CD4-positive, alpha-beta T cell treated with Interleukin-6 for 4 hours (primary cell): ENCODE data around the gene RFX3.

ENCODE experiments used
- DNase-seq: peaks from one replicate; pipeline ENCODE4 v3.0.0-alpha.2; 2020; ENCODE audit warnings: mixed read lengths

Gene RFX3

GRCh38 chr9:3513265-3513818 lies 12.5 kb downstream of the RFX3 start:
- no peak for DNase-seq

- DNase-seq = no peak
These were observed 14.2 kb downstream of the RFX3 start for GRCh38 chr9:3511551-3511950.

- DNase-seq = no peak
These were observed 15.0 kb downstream of the RFX3 start for GRCh38 chr9:3510796-3511195.

GRCh38 chr9:3509926-3510325 lies 15.9 kb downstream of the RFX3 start:
- no peak for DNase-seq

- no peak for DNase-seq
These were observed 17.1 kb downstream of the RFX3 start for GRCh38 chr9:3508521-3509291.

GRCh38 chr9:3508078-3508431 lies 17.7 kb downstream of the RFX3 start:
- no peak for DNase-seq

GRCh38 chr9:3507395-3508077 lies 18.3 kb downstream of the RFX3 start:
- DNase-seq = no peak

GRCh38 chr9:3506164-3506563 lies 19.6 kb downstream of the RFX3 start:
- no peak for DNase-seq

- no peak for DNase-seq
These were observed 23.0 kb downstream of the RFX3 start for GRCh38 chr9:3502560-3503398.

GRCh38 chr9:3500044-3500443 lies 25.8 kb downstream of the RFX3 start:
- no peak for DNase-seq

GRCh38 chr9:3498691-3499090 lies 27.1 kb downstream of the RFX3 start:
- DNase-seq = no peak

GRCh38 chr9:3497857-3498256 lies 27.9 kb downstream of the RFX3 start:
- no peak for DNase-seq

GRCh38 chr9:3497401-3497800 lies 28.4 kb downstream of the RFX3 start:
- DNase-seq = no peak

GRCh38 chr9:3495855-3496254 lies 29.9 kb downstream of the RFX3 start:
- DNase-seq = no peak

- DNase-seq = no peak
These were observed 33.6 kb downstream of the RFX3 start for GRCh38 chr9:3492214-3492613.

GRCh38 chr9:3491450-3491849 lies 34.4 kb downstream of the RFX3 start:
- DNase-seq = no peak

- DNase-seq = no peak
These were observed 34.8 kb downstream of the RFX3 start for GRCh38 chr9:3490957-3491356.

- no peak for DNase-seq
These were observed 43.2 kb downstream of the RFX3 start for GRCh38 chr9:3482578-3482977.

GRCh38 chr9:3480353-3480655 lies 45.5 kb downstream of the RFX3 start:
- DNase-seq = no peak

GRCh38 chr9:3479514-3480352 lies 46.1 kb downstream of the RFX3 start:
- DNase-seq = no peak

GRCh38 chr9:3478549-3478953 lies 47.2 kb downstream of the RFX3 start:
- peak; percentile 35 for DNase-seq

GRCh38 chr9:3477236-3477834 lies 48.5 kb downstream of the RFX3 start:
- DNase-seq = no peak
